Neural cell (in vitro differentiated cells): ENCODE data around the gene BAX. TPM values are rescaled to one million over a fixed set of nuclear protein-coding genes. Genes with fewer than 3 reads are reported as not detected.

Source experiments
- H2AFZ ChIP-seq: fragments of 200-600, 300-800 bp; sonication (generic), shearing (Covaris generic); 2 replicates; pipeline ENCODE4 v1.6.0; 2014; ENCODE audit warnings: low read depth, mild to moderate bottlenecking, antibody characterized with exemption, low read length, moderate library complexity
- H3F3A ChIP-seq: fragments of 200-600 bp; shearing (Covaris generic); 2 replicates; pipeline ENCODE4 v1.6.1; 2016; ENCODE audit warnings: mild to moderate bottlenecking, moderate library complexity, mixed read lengths, antibody characterized with exemption, low read length; ENCODE audit not compliant: insufficient read depth, poor library complexity, severe bottlenecking
- H3K27ac ChIP-seq: fragments of 200-600, 300-800 bp; sonication (generic), shearing (Covaris generic); 2 replicates; pipeline ENCODE4 v1.5.1; 2014; ENCODE audit warnings: mild to moderate bottlenecking, low read length, moderate library complexity
- H3K27me3 ChIP-seq: fragments of 300-800, 200-600 bp; sonication (generic), shearing (Covaris generic); 2 replicates; pipeline ENCODE4 v1.6.0; 2014; ENCODE audit warnings: mild to moderate bottlenecking, low read depth, low read length, moderate library complexity; ENCODE audit not compliant: insufficient read depth
- H3K36me3 ChIP-seq: fragments of 300-800, 200-600 bp; sonication (generic), shearing (Covaris generic); 2 replicates; pipeline ENCODE4 v1.5.1; 2014; ENCODE audit warnings: mild to moderate bottlenecking, antibody characterized with exemption, low read length, moderate library complexity; ENCODE audit not compliant: insufficient read depth
- H3K4me2 ChIP-seq: fragments of 300-800, 200-600 bp; sonication (generic), shearing (Covaris generic); 2 replicates; pipeline ENCODE4 v1.6.0; 2014; ENCODE audit warnings: mild to moderate bottlenecking, low read length
- H3K4me3 ChIP-seq: fragments of 300-800, 200-600 bp; sonication (generic), shearing (Covaris generic); 2 replicates; pipeline ENCODE4 v1.5.1; 2014; ENCODE audit warnings: mild to moderate bottlenecking, low read length, moderate library complexity
- H3K79me2 ChIP-seq: fragments of 200-600 bp; shearing (Covaris generic); replicated peaks from 2 replicates; pipeline ENCODE4 v1.6.0; 2014; ENCODE audit warnings: mild to moderate bottlenecking, low read length, moderate library complexity; ENCODE audit not compliant: insufficient read depth
- H3K9ac ChIP-seq: fragments of 300-800, 200-600 bp; sonication (generic), shearing (Covaris generic); 2 replicates; pipeline ENCODE4 v1.6.1; 2016; ENCODE audit warnings: mild to moderate bottlenecking, low read length, mixed read lengths
- H3K9me2 ChIP-seq: fragments of 200-600 bp; shearing (Covaris generic); 2 replicates; pipeline ENCODE4 v1.6.1; 2016; ENCODE audit warnings: mild to moderate bottlenecking, low read length, mixed read lengths; ENCODE audit not compliant: insufficient read depth
- H3K9me3 ChIP-seq: fragments of 200-600, 300-800 bp; sonication (generic), shearing (Covaris generic); 2 replicates; pipeline ENCODE4 v1.6.1; 2016; ENCODE audit warnings: mild to moderate bottlenecking, mixed run types, low read length, moderate library complexity, mixed read lengths
- H4K20me1 ChIP-seq: fragments of 200-600 bp; shearing (Covaris generic); 2 replicates; pipeline ENCODE4 v1.6.1; 2016; ENCODE audit warnings: mild to moderate bottlenecking, mixed run types; ENCODE audit not compliant: insufficient read depth
- CTCF ChIP-seq: fragments of 450-650 bp; IDR thresholded peaks from 2 replicates; pipeline ENCODE4 v1.5.1; 2014; ENCODE audit warnings: antibody characterized with exemption, mild to moderate bottlenecking, moderate library complexity; ENCODE audit not compliant: poor library complexity, severe bottlenecking
- EP300 ChIP-seq: fragments of 450-650 bp; conservative IDR thresholded peaks from 2 replicates; pipeline ENCODE4 v1.6.1; 2014; ENCODE audit warnings: antibody characterized with exemption, mild to moderate bottlenecking, moderate library complexity; ENCODE audit not compliant: poor library complexity, severe bottlenecking
- EZH2 ChIP-seq: fragments of 200-600, 300-800 bp; shearing (Covaris generic), sonication (generic); IDR thresholded peaks from 2 replicates; pipeline ENCODE4 v1.6.1; 2014; ENCODE audit warnings: antibody characterized with exemption, low read length, borderline replicate concordance, mild to moderate bottlenecking; ENCODE audit not compliant: insufficient read depth, poor library complexity, severe bottlenecking
- MXI1 ChIP-seq: fragments of 450-650 bp; conservative IDR thresholded peaks from 2 replicates; pipeline ENCODE4 v1.6.1; 2014; ENCODE audit warnings: antibody characterized with exemption, mild to moderate bottlenecking; ENCODE audit not compliant: poor library complexity, severe bottlenecking
- POLR2AphosphoS5 ChIP-seq: IDR thresholded peaks from 2 replicates; pipeline ENCODE4 v1.6.1; 2012
- RAD21 ChIP-seq: fragments of 450-650 bp; conservative IDR thresholded peaks from 2 replicates; pipeline ENCODE4 v1.6.1; 2014; ENCODE audit warnings: antibody characterized with exemption, mild to moderate bottlenecking, moderate library complexity
- REST ChIP-seq: IDR thresholded peaks from 2 replicates; pipeline ENCODE4 v1.6.1; 2012; ENCODE audit warnings: borderline replicate concordance
- SMC3 ChIP-seq: fragments of 450-650 bp; conservative IDR thresholded peaks from 2 replicates; pipeline ENCODE4 v1.6.1; 2014; ENCODE audit warnings: antibody characterized with exemption, mild to moderate bottlenecking, moderate library complexity; ENCODE audit not compliant: poor library complexity
- TAF1 ChIP-seq: IDR thresholded peaks from 2 replicates; pipeline ENCODE4 v1.6.1; 2012; ENCODE audit warnings: low read depth
- polyA plus RNA-seq: library from polyadenylated mRNA; depleted of rRNA; stranded (reverse); fragments of >200 nt; gene quantifications from 2 replicates; pipeline ENCODE4 v1.2.3, GENCODE V29; 2014

The BAX gene
- polyA plus RNA-seq, 1 donor from 2014 or later: 71.9 TPM

DNA sequence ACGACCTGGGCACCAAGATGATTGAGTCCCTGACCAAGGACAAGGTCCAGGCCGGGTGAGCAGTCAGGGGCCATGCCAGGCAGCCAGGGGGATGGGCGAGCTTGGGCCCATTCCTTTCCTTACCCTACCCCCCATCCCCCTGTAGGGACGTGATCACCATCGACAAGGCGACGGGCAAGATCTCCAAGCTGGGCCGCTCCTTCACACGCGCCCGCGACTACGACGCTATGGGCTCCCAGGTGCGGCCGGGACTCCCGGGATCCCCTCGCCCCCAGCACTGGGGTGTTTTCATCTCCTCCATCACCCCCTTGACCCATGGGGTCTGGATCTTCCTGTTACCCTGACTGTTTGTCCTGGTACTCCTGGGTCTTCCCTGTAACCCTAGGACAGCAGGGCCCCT lies 55.2 kb downstream of the BAX start:
- Histone ChIP-seq H3K4me3 (no peak overlapping the region), H3F3A (no peaks in the 10 kb centered on the region), H3K9me3 (no peaks in the 10 kb centered on the region), H2AFZ (no peak overlapping the region), H3K4me2 (no peak overlapping the region), H3K27me3 (no peaks in the 10 kb centered on the region), H3K36me3 (no peaks in the 10 kb centered on the region), H3K27ac (no peak overlapping the region), H4K20me1 (no peaks in the 10 kb centered on the region), H3K9ac (no peak overlapping the region), H3K79me2 (no peaks in the 10 kb centered on the region), H3K9me2 (no peaks in the 10 kb centered on the region)
- TF ChIP-seq SMC3 (no peak), MXI1 (no peak), TAF1 (no peak), REST (no peak), POLR2AphosphoS5 (no peak), CTCF (no peak), EP300 (no peak), EZH2 (no peak), RAD21 (no peak)

- H3K4me3 ChIP-seq: no peak overlapping the region
- H4K20me1 ChIP-seq: no peaks in the 10 kb centered on the region
- no peaks in the 10 kb centered on the region for H3F3A ChIP-seq
- H3K4me2 ChIP-seq: no peak overlapping the region
- H2AFZ ChIP-seq: no peak overlapping the region
- no peak overlapping the region for H3K9ac ChIP-seq
- no peak overlapping the region for H3K27ac ChIP-seq
- H3K9me3 ChIP-seq: no peaks in the 10 kb centered on the region
- H3K27me3 ChIP-seq: no peaks in the 10 kb centered on the region
- TF ChIP-seq EP300 (no peak), REST (no peak), SMC3 (no peak), POLR2AphosphoS5 (no peak), RAD21 (no peak), TAF1 (no peak), MXI1 (no peak), CTCF (no peak), EZH2 (no peak)
- H3K9me2 ChIP-seq: no peaks in the 10 kb centered on the region
- no peaks in the 10 kb centered on the region for H3K79me2 ChIP-seq
- H3K36me3 ChIP-seq: no peaks in the 10 kb centered on the region
These were observed 55.8 kb downstream of the BAX start for GRCh38 chr19:49010453-49010852.
